Nephron progenitor cell (in vitro differentiated cells): ENCODE data around the gene RGL2.
"Not testable (repeated sequence)": the region's sequence is repeated elsewhere in the genome, so short reads cannot be mapped to it uniquely, and the experiment has no call there.

Experiments used
- DNase-seq: peaks from one replicate; pipeline ENCODE4 v3.0.0; 2021
- H3K27ac Mint-ChIP-seq: 2 replicates; pipeline ENCODE4 v1.8.0; 2021; ENCODE audit warnings: mild to moderate bottlenecking, moderate library complexity, mixed read lengths
- H3K27me3 Mint-ChIP-seq: 2 replicates; pipeline ENCODE4 v1.8.0; 2021; ENCODE audit warnings: mild to moderate bottlenecking, low read depth, mixed read lengths; ENCODE audit not compliant: poor library complexity
- H3K36me3 Mint-ChIP-seq: 2 replicates; pipeline ENCODE4 v1.8.0; 2021; ENCODE audit warnings: low read depth, mixed read lengths
- H3K4me1 Mint-ChIP-seq: 2 replicates; pipeline ENCODE4 v1.8.0; 2021; ENCODE audit warnings: mixed read lengths
- H3K4me3 Mint-ChIP-seq: 2 replicates; pipeline ENCODE4 v1.8.0; 2021; ENCODE audit warnings: mild to moderate bottlenecking, moderate library complexity, mixed read lengths
- H3K9me3 Mint-ChIP-seq: 2 replicates; pipeline ENCODE4 v1.8.0; 2021; ENCODE audit warnings: mild to moderate bottlenecking, moderate library complexity, mixed read lengths
- CTCF ChIP-seq: fragments of 200-600 bp; sonication (generic); IDR thresholded peaks from 2 replicates; pipeline ENCODE4 v1.5.0; 2021; ENCODE audit warnings: antibody characterized with exemption

The RGL2 gene

GRCh38 chr6:33264015-33264414, 34.7 kb downstream of the RGL2 start:
- H3K4me1 Mint-ChIP-seq, result no peaks in the 10 kb centered on the region
- H3K4me3 Mint-ChIP-seq, result no peak overlapping the region
- TF ChIP-seq CTCF, result no peak

GRCh38 chr6:33262490-33262889, 36.3 kb downstream of the RGL2 start:
- H3K4me1 Mint-ChIP-seq, H3K27ac Mint-ChIP-seq, DNase-seq, H3K27me3 Mint-ChIP-seq, H3K9me3 Mint-ChIP-seq, H3K4me3 Mint-ChIP-seq: not testable (repeated sequence)
- peaks cover 69% of the 10 kb centered on the region for H3K36me3 Mint-ChIP-seq

More at GRCh38 chr6:33264015-33264414, 34.7 kb downstream of the RGL2 start:
- Mint-ChIP-seq H3K9me3 (no peaks in the 10 kb centered on the region), H3K36me3 (peaks cover 70% of the 10 kb centered on the region), H3K27me3 (peaks cover 3% of the 10 kb centered on the region), H3K27ac (peak overlapping the region; percentile 87)
- DNase-seq, result no peak

- Mint-ChIP-seq H3K27me3 (peaks cover 3% of the 10 kb centered on the region), H3K9me3 (peaks cover 6% of the 10 kb centered on the region), H3K27ac (no peak overlapping the region), H3K36me3 (peaks cover 73% of the 10 kb centered on the region), H3K4me3 (no peak overlapping the region), H3K4me1 (no peaks in the 10 kb centered on the region)
- TF ChIP-seq CTCF, result no peak
- DNase-seq, result no peak
Measured at GRCh38 chr6:33259032-33259431, 39.7 kb downstream of the RGL2 start.

- H3K4me1 Mint-ChIP-seq, result peaks cover 23% of the 10 kb centered on the region
- H3K9me3 Mint-ChIP-seq, result peaks cover 6% of the 10 kb centered on the region
- peaks cover 63% of the 10 kb centered on the region for H3K36me3 Mint-ChIP-seq
- H3K4me3 Mint-ChIP-seq, result no peak overlapping the region
- H3K27ac Mint-ChIP-seq, result no peak overlapping the region
- TF ChIP-seq CTCF, result no peak
- no peak for DNase-seq
- peaks cover 2% of the 10 kb centered on the region for H3K27me3 Mint-ChIP-seq
Measured at GRCh38 chr6:33254591-33254990, 44.2 kb downstream of the RGL2 start.

GRCh38 chr6:33252759-33253158, 46.0 kb downstream of the RGL2 start:
- H3K4me3 Mint-ChIP-seq, result no peak overlapping the region
- no peak for TF ChIP-seq CTCF
- peaks cover 51% of the 10 kb centered on the region for H3K36me3 Mint-ChIP-seq
- H3K27me3 Mint-ChIP-seq, result peaks cover 2% of the 10 kb centered on the region
- no peak overlapping the region for H3K27ac Mint-ChIP-seq
- H3K9me3 Mint-ChIP-seq, result peaks cover 6% of the 10 kb centered on the region
- DNase-seq, result no peak
- peaks cover 36% of the 10 kb centered on the region for H3K4me1 Mint-ChIP-seq

GRCh38 chr6:33251395-33252012, 47.2 kb downstream of the RGL2 start:
- peaks cover 6% of the 10 kb centered on the region for H3K9me3 Mint-ChIP-seq
- H3K4me1 Mint-ChIP-seq, result peaks cover 36% of the 10 kb centered on the region
- no peak for TF ChIP-seq CTCF
- H3K36me3 Mint-ChIP-seq, result peaks cover 38% of the 10 kb centered on the region
- H3K27me3 Mint-ChIP-seq, result peaks cover 6% of the 10 kb centered on the region
- H3K27ac Mint-ChIP-seq, result no peak overlapping the region
- no peak for DNase-seq
- H3K4me3 Mint-ChIP-seq, result no peak overlapping the region
